Spleen (tissue), 11 donors: ENCODE data around the gene PREB. TPM values are rescaled to one million over a fixed set of nuclear protein-coding genes. Genes with fewer than 3 reads are reported as not detected.

ENCODE experiments used
- DNase-seq: peaks from one replicate; pipeline ENCODE4 v3.0.0-alpha.2; 2020
- H3K27ac ChIP-seq, 8 donors: fragments of 200-600 bp; sonication (generic) in 7 of 8; 1 replicate in 4 of 8; 2 replicates in 4 of 8; pipeline versions ENCODE4 v1.5.0 to v1.8.0; 2016 to 2021; ENCODE audit warnings: inconsistent platforms in 4 of 8, mild to moderate bottlenecking in 4 of 8, moderate library complexity in 1 of 8
- H3K27me3 ChIP-seq, 7 donors: fragments of 200-600 bp; sonication (generic) in 6 of 7; replicated peaks in 1 of 7; 1 replicate in 4 of 7; 2 replicates in 3 of 7; pipeline versions ENCODE4 v1.5.0 to v1.8.0; 2016 to 2021; ENCODE audit warnings: inconsistent platforms in 3 of 7, mild to moderate bottlenecking in 1 of 7
- H3K36me3 ChIP-seq, 6 donors: fragments of 200-600 bp; sonication (generic) in 5 of 6; 1 replicate in 4 of 6; 2 replicates in 2 of 6; pipeline versions ENCODE4 v1.5.0 to v1.8.0; 2016 to 2021; ENCODE audit warnings: inconsistent platforms in 2 of 6
- H3K4me1 ChIP-seq, 6 donors: fragments of 200-600 bp; sonication (generic) in 5 of 6; 1 replicate in 3 of 6; 2 replicates in 3 of 6; pipeline versions ENCODE4 v1.5.0 to v1.8.0; 2016 to 2021; ENCODE audit warnings: inconsistent platforms in 3 of 6
- H3K4me3 ChIP-seq, 8 donors: fragments of 200-600 bp; sonication (generic) in 7 of 8; 1 replicate in 4 of 8; 2 replicates in 4 of 8; pipeline versions ENCODE4 v1.5.0 to v1.8.0; 2016 to 2021; ENCODE audit warnings: inconsistent platforms in 4 of 8, mild to moderate bottlenecking in 4 of 8, moderate library complexity in 2 of 8
- H3K9me3 ChIP-seq, 8 donors: fragments of 200-600 bp; sonication (generic) in 7 of 8; 1 replicate in 4 of 8; 2 replicates in 4 of 8; pipeline versions ENCODE4 v1.5.0 to v1.8.0; 2016 to 2021; ENCODE audit warnings: inconsistent platforms in 4 of 8
- POLR2A ChIP-seq, 3 donors: fragments of 450-650 bp; IDR thresholded peaks; one replicate each; pipeline ENCODE4 v1.5.1; 2017; ENCODE audit warnings: antibody characterized with exemption in 3 of 3, mild to moderate bottlenecking in 1 of 3
- POLR2AphosphoS5 ChIP-seq, 3 donors: sonication (generic); formaldehyde crosslinking; IDR thresholded peaks; one replicate each; pipeline ENCODE4 v1.5.1; 2017; ENCODE audit warnings: antibody characterized with exemption in 3 of 3
- WGBS, 5 donors: extraction: QIAGEN DNeasy Blood & Tissue Kit in 3 of 5; methylation state at CpG; one replicate each; pipeline versions ENCODE4 v1.1.5 to v1.1.7; 2013 to 2018; 5-methylcytosine and 5-hydroxymethylcytosine counted together
- intact Hi-C: fragments of 100-400 bp; cut with DNase I; formaldehyde crosslinking; loops from one replicate; pipeline ENCODE4 v1.15.0; 2023; ENCODE audit warnings: low total_unique reads
- polyA plus RNA-seq, 3 donors: library from polyadenylated mRNA; stranded (reverse); fragments of 200-250 nt; gene quantifications; one replicate each; pipeline ENCODE4 v1.2.1, GENCODE V29; 2013
- total RNA-seq, 7 donors: library from RNA; depleted of rRNA in 3 of 7; stranded (reverse); fragments of >200 nt in 3 of 7; fragmentation: NEBNext Ultra II Directional in 4 of 7; extraction: Animal tissue kit (Norgen Biotek cat#: 25700) in 4 of 7; gene quantifications; one replicate each; pipeline versions ENCODE4 v1.1.0 to v1.2.1, GENCODE V29; 2016 to 2021
- TF ChIP-seq, protein P1 (sequence below), 11 experiments: fragments of 200-600 bp in 7 of 11; fragments of 450-650 bp in 4 of 11; sonication (generic) in 4 of 11; IDR thresholded peaks in 8 of 11; conservative IDR thresholded peaks in 3 of 11; 1 replicate in 7 of 11; 2 replicates in 4 of 11; pipeline versions ENCODE4 v1.4.0 to v1.8.0; 2016 to 2021; ENCODE audit warnings: antibody characterized with exemption in 11 of 11, inconsistent platforms in 4 of 11, mild to moderate bottlenecking in 1 of 11
- donor health status: healthy with polysubstance abuse.
- donor health status: DM: no; HTN: no; CAD: no; lungs with moderate emphysema.
- donor health status: DM: no; HTN: no; CAD: no.
- donor health status: Bipolar disorder and iron deficiency.
- donor health status: healthy.
- donor health status: DM: no; HTN: no; CAD: no.
- donor health status: DM: yes; HTN: yes; CAD: no.

The PREB gene
- total and polyA plus RNA-seq, 10 donors = 42.8 to 75.0 (median 49.0) TPM

DNA sequence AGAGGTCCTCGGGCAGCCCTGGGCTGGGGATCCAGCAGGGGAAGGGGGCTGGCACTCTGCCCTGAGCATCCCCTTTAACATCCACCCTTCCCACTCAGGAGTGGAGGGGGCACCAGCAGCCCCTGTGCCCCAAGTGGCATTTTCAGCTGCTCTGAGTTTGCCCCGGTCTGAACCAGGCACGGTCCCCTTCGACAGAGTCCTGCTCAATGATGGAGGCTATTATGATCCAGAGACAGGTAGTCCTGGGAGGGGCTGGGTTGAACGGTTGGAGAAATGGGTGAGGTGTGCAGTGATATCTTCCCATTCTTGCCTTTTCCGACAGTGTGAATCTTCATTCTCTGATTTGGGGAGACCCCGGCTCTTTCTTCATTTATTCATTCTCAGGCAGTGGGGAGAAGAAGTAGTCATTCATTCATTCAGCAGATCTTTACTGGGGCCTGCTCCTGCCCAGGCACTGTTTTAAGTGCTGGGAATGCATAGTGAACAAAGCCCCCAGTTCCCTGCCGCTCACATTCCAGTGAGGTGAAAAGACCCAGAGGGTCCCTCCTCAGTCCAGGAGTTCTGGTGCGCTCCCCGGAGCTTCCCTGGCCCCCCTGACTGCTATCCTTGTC is 49.3 kb downstream of the PREB start:
- H3K36me3 ChIP-seq = peaks cover 0 to 23% (median 0%) of the 10 kb centered on the region in 6 donors
- 61 to 71% (median 67%) methylated on average over 10 of the region's 10 CpGs for WGBS, 5 donors
- H3K4me3 ChIP-seq = peak overlapping the region in 7 of 8 donors; percentile 48 to 91 (median 63)
- intact Hi-C loops = no loop called here
- peak; percentile 79 for DNase-seq
- no peaks in the 10 kb centered on the region for H3K9me3 ChIP-seq
- H3K27me3 ChIP-seq = no peaks in the 10 kb centered on the region
- peak overlapping the region; percentile 75 to 95 (median 90) for H3K27ac ChIP-seq
- H3K4me1 ChIP-seq = peaks cover 23 to 74% (median 55%) of the 10 kb centered on the region in 6 donors
- TF ChIP-seq POLR2A (IDR thresholded peaks at IDR 0.05) = no peak
- TF ChIP-seq, protein P1, sequence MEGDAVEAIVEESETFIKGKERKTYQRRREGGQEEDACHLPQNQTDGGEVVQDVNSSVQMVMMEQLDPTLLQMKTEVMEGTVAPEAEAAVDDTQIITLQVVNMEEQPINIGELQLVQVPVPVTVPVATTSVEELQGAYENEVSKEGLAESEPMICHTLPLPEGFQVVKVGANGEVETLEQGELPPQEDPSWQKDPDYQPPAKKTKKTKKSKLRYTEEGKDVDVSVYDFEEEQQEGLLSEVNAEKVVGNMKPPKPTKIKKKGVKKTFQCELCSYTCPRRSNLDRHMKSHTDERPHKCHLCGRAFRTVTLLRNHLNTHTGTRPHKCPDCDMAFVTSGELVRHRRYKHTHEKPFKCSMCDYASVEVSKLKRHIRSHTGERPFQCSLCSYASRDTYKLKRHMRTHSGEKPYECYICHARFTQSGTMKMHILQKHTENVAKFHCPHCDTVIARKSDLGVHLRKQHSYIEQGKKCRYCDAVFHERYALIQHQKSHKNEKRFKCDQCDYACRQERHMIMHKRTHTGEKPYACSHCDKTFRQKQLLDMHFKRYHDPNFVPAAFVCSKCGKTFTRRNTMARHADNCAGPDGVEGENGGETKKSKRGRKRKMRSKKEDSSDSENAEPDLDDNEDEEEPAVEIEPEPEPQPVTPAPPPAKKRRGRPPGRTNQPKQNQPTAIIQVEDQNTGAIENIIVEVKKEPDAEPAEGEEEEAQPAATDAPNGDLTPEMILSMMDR (IDR thresholded peaks at IDR 0.05 in 8 of 11, conservative IDR thresholded peaks at IDR 0.05 in 3 of 11) = no peak
- no peak for TF ChIP-seq POLR2AphosphoS5 (IDR thresholded peaks at IDR 0.05)

DNA sequence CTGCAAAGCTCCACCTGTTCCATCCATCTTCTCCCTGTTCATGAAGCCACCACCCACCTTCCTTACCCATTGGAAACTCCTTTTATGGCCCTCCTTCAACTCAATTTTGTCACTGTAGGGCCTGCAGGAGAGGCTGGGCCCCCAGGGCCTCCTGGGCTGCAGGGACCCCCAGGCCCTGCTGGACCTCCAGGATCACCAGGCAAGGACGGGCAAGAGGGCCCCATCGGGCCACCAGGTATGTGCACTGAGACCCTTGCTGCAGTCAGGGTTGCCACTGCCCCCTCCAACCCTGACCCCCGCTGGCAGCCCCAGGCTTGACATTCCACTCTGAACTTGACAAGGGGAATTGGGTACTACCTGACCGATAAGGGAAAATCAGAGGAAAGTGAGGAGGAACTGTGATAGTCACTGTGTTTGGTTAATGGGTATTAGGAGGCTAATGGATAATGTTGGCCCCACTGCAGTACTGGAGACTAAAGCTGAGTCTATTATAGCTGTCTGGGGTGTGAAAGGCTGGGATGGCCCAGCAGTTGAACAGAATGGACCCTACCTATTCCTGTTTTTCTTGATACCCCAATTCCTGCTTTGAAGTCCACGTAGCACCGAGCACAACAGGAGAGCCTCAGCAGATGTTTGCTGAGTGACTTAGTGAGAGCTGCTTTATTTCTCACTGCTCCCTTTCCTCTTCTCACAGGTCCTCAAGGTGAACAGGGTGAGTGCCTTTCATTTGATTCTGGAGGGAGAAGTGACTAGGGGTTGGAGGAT is 50.0 kb downstream of the PREB start:
- WGBS, 5 donors = 80 to 91% (median 89%) methylated on average over 6 of the region's 6 CpGs
- Histone ChIP-seq H3K36me3 (peaks cover 0 to 23% (median 0%) of the 10 kb centered on the region in 6 donors), H3K4me1 (peaks cover 23 to 81% (median 56%) of the 10 kb centered on the region in 6 donors), H3K27me3 (no peaks in the 10 kb centered on the region), H3K4me3 (peak overlapping the region in 1 of 8 donors; percentile 91), H3K9me3 (no peaks in the 10 kb centered on the region), H3K27ac (peak overlapping the region in 2 of 8 donors; percentile 95 to 97)
- TF ChIP-seq, protein P1 (IDR thresholded peaks at IDR 0.05 in 8 of 11, conservative IDR thresholded peaks at IDR 0.05 in 3 of 11) = no peak
- no peak for TF ChIP-seq POLR2AphosphoS5 (IDR thresholded peaks at IDR 0.05)
- TF ChIP-seq POLR2A (IDR thresholded peaks at IDR 0.05) = no peak
- intact Hi-C loops = no loop called here
- DNase-seq = peak; percentile 74

DNA sequence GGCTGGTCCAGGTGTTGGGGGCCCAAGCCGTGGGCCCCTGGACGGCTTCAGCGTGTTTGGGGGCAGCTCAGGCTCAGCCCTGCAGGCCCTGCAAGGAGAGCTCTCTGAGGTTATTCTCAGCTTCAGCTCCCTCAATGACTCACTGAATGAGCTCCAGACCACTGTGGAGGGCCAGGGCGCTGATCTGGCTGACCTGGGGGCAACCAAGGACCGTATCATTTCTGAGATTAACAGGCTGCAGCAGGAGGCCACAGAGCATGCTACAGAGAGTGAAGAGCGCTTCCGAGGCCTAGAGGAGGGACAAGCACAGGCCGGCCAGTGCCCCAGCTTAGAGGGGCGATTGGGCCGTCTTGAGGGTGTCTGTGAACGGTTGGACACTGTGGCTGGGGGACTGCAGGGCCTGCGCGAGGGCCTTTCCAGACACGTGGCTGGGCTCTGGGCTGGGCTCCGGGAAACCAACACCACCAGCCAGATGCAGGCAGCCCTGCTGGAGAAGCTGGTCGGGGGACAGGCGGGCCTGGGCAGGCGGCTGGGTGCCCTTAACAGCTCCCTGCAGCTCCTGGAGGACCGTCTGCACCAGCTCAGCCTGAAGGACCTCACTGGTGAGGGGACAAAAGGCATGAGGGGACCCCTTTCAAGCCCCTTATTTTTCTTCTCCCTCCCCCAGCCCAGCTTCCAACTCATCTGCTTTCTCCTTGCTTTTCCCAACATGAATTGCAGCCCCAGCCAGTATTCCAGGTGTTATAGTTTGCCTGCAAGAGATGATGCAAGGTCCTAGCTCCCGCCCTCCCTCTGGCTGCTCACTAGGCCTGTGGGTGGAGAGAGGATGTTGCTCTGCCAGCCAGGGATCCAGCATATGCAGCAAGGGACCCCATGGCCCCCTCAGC is 50.8 kb downstream of the PREB start:
- WGBS, 5 donors = 87 to 96% (median 88%) methylated on average over 14 to 20 of the region's 20 CpGs
- peaks cover 0 to 23% (median 0%) of the 10 kb centered on the region in 6 donors for H3K36me3 ChIP-seq
- H3K4me3 ChIP-seq = no peak overlapping the region
- no peaks in the 10 kb centered on the region for H3K27me3 ChIP-seq
- TF ChIP-seq, protein P1 (IDR thresholded peaks at IDR 0.05 in 8 of 11, conservative IDR thresholded peaks at IDR 0.05 in 3 of 11) = no peak
- TF ChIP-seq POLR2AphosphoS5 (IDR thresholded peaks at IDR 0.05) = peak in 1 of 3 donors; percentile 24
- DNase-seq = peak; percentile 79
- H3K4me1 ChIP-seq = peaks cover 23 to 89% (median 56%) of the 10 kb centered on the region in 6 donors
- H3K27ac ChIP-seq = peak overlapping the region in 1 of 8 donors; percentile 97
- intact Hi-C loops = no loop called here
- no peaks in the 10 kb centered on the region for H3K9me3 ChIP-seq
